ENCODE results near the gene TANGO6. TPM values are rescaled to one million over a fixed set of nuclear protein-coding genes. Genes with fewer than 3 reads are reported as not detected.
A peak's percentile ranks its signal among the peaks of the same experiment; 100 is the strongest.
"Not testable (repeated sequence)": the region's sequence is repeated elsewhere in the genome, so short reads cannot be mapped to it uniquely, and the experiment has no call there.

TANGO6 gene
- total and polyA plus RNA-seq, 9 donors, result 4.7 to 27.8 (median 15.5) TPM

- Histone ChIP-seq H3K27me3 (no peaks in the 10 kb centered on the region), H3K4me3 (no peak overlapping the region), H3K4me1 (ENCODE audit: insufficient read depth) (peaks cover 6% of the 10 kb centered on the region), H3K9me3 (no peaks in the 10 kb centered on the region), H3K36me3 (no peaks in the 10 kb centered on the region), H3K27ac (no peak overlapping the region)
- WGBS, 3 donors, result 88 to 95% (median 90%) methylated on average over 1 of the region's 1 CpG
- TF ChIP-seq CTCF (IDR thresholded peaks at IDR 0.05) (no peak), POLR2A (IDR thresholded peaks at IDR 0.05) (no peak), EP300 (IDR thresholded peaks at IDR 0.05) (no peak)
- DNase-seq, result no peak
- intact Hi-C loops (cut with DNase I), result no loop called here
Observed at GRCh38 chr16:68984467-68984866, 141.1 kb downstream of the TANGO6 start.

- DNase-seq, result no peak
- H3K27me3 ChIP-seq, result no peaks in the 10 kb centered on the region
- TF ChIP-seq POLR2A (IDR thresholded peaks at IDR 0.05) (no peak), EP300 (IDR thresholded peaks at IDR 0.05) (no peak), CTCF (IDR thresholded peaks at IDR 0.05) (no peak)
- H3K4me3 ChIP-seq, result no peak overlapping the region
- H3K27ac ChIP-seq, result peak overlapping the region in 1 of 2 donors; percentile 53
- peaks cover 6% of the 10 kb centered on the region for H3K4me1 ChIP-seq (ENCODE audit: insufficient read depth)
- no peaks in the 10 kb centered on the region for H3K36me3 ChIP-seq
- 81 to 91% (median 83%) methylated on average over 5 of the region's 5 CpGs for WGBS, 3 donors
- intact Hi-C loops (cut with DNase I), result no loop called here
- H3K9me3 ChIP-seq, result no peaks in the 10 kb centered on the region
Observed at GRCh38 chr16:68985268-68985667, 141.9 kb downstream of the TANGO6 start.

GRCh38 chr16:68985855-68986254 lies 142.5 kb downstream of the TANGO6 start:
- Histone ChIP-seq H3K27ac (peak overlapping the region in 1 of 2 donors; percentile 85), H3K36me3 (no peaks in the 10 kb centered on the region), H3K27me3 (no peaks in the 10 kb centered on the region), H3K9me3 (no peaks in the 10 kb centered on the region), H3K4me3 (no peak overlapping the region), H3K4me1 (ENCODE audit: insufficient read depth) (peaks cover 6% of the 10 kb centered on the region)
- TF ChIP-seq EP300 (IDR thresholded peaks at IDR 0.05) (no peak), CTCF (IDR thresholded peaks at IDR 0.05) (no peak), POLR2A (IDR thresholded peaks at IDR 0.05) (no peak)
- DNase-seq, result peak in 3 of 5 donors; percentile 30 to 45 (median 37)
- WGBS, 3 donors, result 17 to 30% (median 22%) methylated on average over 2 of the region's 2 CpGs
- intact Hi-C loops (cut with DNase I), result no loop called here

GRCh38 chr16:68987734-68988457 lies 144.6 kb downstream of the TANGO6 start:
- DNase-seq, result no peak
- no peak for TF ChIP-seq EP300 (IDR thresholded peaks at IDR 0.05)
- TF ChIP-seq POLR2A (IDR thresholded peaks at IDR 0.05), result no peak
- no peak for TF ChIP-seq CTCF (IDR thresholded peaks at IDR 0.05)
- no peaks in the 10 kb centered on the region for H3K27me3 ChIP-seq
- H3K4me1 ChIP-seq (ENCODE audit: insufficient read depth), result peaks cover 6% of the 10 kb centered on the region
- H3K27ac ChIP-seq, result no peak overlapping the region
- H3K9me3 ChIP-seq, result no peaks in the 10 kb centered on the region
- no peaks in the 10 kb centered on the region for H3K36me3 ChIP-seq
- no peak overlapping the region for H3K4me3 ChIP-seq
- intact Hi-C loops (cut with DNase I), result no loop called here
- 83 to 90% (median 87%) methylated on average over 4 of the region's 4 CpGs for WGBS, 3 donors

GRCh38 chr16:68990172-68990845 lies 147.0 kb downstream of the TANGO6 start:
- WGBS, 3 donors, result 94 to 95% (median 94%) methylated on average over 7 of the region's 7 CpGs
- H3K9me3 ChIP-seq; H3K4me3 ChIP-seq; H3K27ac ChIP-seq; intact Hi-C loops (cut with DNase I); DNase-seq; H3K36me3 ChIP-seq; H3K27me3 ChIP-seq; H3K4me1 ChIP-seq (ENCODE audit: insufficient read depth): not testable (repeated sequence)

Data from ovary (tissue), 9 donors.